Measurements from ENCODE around the gene KCTD16. TPM values are rescaled to one million over a fixed set of nuclear protein-coding genes. Genes with fewer than 3 reads are reported as not detected.

KCTD16 gene
- total and polyA plus RNA-seq, 2 experiments from 2014 or later, result 0.45 to 3.4 TPM

DNA sequence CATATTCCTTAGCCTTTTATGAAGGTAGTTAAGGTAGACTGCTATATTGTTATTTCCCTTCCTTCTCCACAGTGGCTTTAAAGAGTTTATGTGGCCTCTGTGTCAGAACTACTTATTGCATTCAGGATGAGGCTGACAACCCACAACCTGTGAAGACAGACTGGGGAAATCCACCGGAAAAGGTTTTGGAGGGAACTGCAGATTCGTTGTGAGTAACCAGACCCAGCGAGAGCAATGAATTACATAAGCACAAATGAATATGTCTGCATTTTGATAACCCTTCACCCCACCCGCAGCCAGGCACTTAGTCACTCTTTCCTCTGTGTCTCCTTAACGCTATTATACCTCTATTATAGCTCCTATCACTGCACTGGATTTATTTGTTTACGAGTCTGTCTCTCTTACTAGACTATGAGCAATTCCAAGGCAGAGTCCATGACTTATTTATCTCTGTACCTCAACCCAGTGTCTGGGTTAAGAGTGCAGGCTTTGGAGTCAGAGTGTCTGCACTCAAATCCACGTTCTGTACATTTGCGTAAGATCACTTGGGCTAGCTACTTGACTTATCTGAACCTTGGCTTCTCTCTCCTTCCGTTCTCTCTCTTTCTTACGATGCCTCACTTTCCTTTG, 19.2 kb downstream of the KCTD16 start:
- TF ChIP-seq EZH2 (IDR thresholded peaks at IDR 0.05; ENCODE audit: borderline replicate concordance) (no peak), EZH2phosphoT487 (IDR thresholded peaks at IDR 0.05; ENCODE audit: low read depth, severe bottlenecking, unreplicated experiment) (no peak)
- TF ChIP-seq, protein P1, sequence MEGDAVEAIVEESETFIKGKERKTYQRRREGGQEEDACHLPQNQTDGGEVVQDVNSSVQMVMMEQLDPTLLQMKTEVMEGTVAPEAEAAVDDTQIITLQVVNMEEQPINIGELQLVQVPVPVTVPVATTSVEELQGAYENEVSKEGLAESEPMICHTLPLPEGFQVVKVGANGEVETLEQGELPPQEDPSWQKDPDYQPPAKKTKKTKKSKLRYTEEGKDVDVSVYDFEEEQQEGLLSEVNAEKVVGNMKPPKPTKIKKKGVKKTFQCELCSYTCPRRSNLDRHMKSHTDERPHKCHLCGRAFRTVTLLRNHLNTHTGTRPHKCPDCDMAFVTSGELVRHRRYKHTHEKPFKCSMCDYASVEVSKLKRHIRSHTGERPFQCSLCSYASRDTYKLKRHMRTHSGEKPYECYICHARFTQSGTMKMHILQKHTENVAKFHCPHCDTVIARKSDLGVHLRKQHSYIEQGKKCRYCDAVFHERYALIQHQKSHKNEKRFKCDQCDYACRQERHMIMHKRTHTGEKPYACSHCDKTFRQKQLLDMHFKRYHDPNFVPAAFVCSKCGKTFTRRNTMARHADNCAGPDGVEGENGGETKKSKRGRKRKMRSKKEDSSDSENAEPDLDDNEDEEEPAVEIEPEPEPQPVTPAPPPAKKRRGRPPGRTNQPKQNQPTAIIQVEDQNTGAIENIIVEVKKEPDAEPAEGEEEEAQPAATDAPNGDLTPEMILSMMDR (IDR thresholded peaks at IDR 0.05; ENCODE audit: poor library complexity), result no peak
- H3K9me3 ChIP-seq (ENCODE audit: low read depth), result no peaks in the 10 kb centered on the region
- peak overlapping the region; percentile 69 for H3K27ac ChIP-seq
- no peak overlapping the region for H3K4me3 ChIP-seq
- H3K27me3 ChIP-seq, result no peaks in the 10 kb centered on the region
- no peaks in the 10 kb centered on the region for H4K20me1 ChIP-seq (ENCODE audit: insufficient read depth, poor library complexity, severe bottlenecking)
- peak; percentile 74 for DNase-seq (ENCODE audit: low spot score)
- 20% methylated on average over 10 of the region's 10 CpGs for WGBS (ENCODE audit: low lambda C conversion rate, missing lambda C conversion rate)
- no peaks in the 10 kb centered on the region for H3K9me2 ChIP-seq (replicated peaks; ENCODE audit: insufficient read depth)
- H3K4me1 ChIP-seq (ENCODE audit: insufficient read depth), result peaks cover 27% of the 10 kb centered on the region
- H3K36me3 ChIP-seq (replicated peaks; ENCODE audit: insufficient read depth, low read depth), result no peaks in the 10 kb centered on the region
- no peaks in the 10 kb centered on the region for H3K79me2 ChIP-seq
- peak overlapping the region; percentile 1 for H3K4me2 ChIP-seq
- H2AFZ ChIP-seq, result no peak overlapping the region

DNA sequence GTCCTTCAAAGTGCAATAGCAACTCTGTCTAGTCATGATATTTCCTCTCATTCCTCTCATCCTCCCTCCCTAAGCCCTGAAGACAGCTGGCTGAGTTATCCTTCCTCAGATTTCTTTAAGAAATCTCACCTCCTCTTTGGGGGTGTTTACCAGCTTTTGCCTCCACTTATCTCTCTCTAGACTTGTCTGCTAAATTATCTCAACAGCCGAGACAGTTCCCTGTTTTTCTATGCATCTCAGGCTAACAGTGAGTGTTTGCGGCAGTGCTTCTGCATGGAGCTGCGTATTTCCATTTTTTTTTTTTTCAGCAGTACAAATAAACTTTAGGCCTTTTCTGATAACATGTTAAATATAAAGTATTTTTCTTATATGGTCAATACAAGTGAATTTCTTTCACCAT, 20.9 kb downstream of the KCTD16 start:
- H4K20me1 ChIP-seq (ENCODE audit: insufficient read depth, poor library complexity, severe bottlenecking), result no peaks in the 10 kb centered on the region
- TF ChIP-seq EZH2phosphoT487 (IDR thresholded peaks at IDR 0.05; ENCODE audit: low read depth, severe bottlenecking, unreplicated experiment) (no peak), EZH2 (IDR thresholded peaks at IDR 0.05; ENCODE audit: borderline replicate concordance) (no peak)
- TF ChIP-seq, protein P1 (IDR thresholded peaks at IDR 0.05; ENCODE audit: poor library complexity), result no peak
- H3K79me2 ChIP-seq, result no peaks in the 10 kb centered on the region
- H3K9me2 ChIP-seq (replicated peaks; ENCODE audit: insufficient read depth), result no peaks in the 10 kb centered on the region
- DNase-seq (ENCODE audit: low spot score), result no peak
- no peak overlapping the region for H3K4me3 ChIP-seq
- H3K36me3 ChIP-seq (replicated peaks; ENCODE audit: insufficient read depth, low read depth), result no peaks in the 10 kb centered on the region
- no peak overlapping the region for H2AFZ ChIP-seq
- H3K9me3 ChIP-seq (ENCODE audit: low read depth), result no peaks in the 10 kb centered on the region
- H3K4me2 ChIP-seq, result peak overlapping the region; percentile 64
- peak overlapping the region; percentile 34 for H3K27ac ChIP-seq
- no peaks in the 10 kb centered on the region for H3K27me3 ChIP-seq
- 56% methylated on average over 3 of the region's 3 CpGs for WGBS (ENCODE audit: low lambda C conversion rate, missing lambda C conversion rate)
- H3K4me1 ChIP-seq (ENCODE audit: insufficient read depth), result peaks cover 38% of the 10 kb centered on the region

DNA sequence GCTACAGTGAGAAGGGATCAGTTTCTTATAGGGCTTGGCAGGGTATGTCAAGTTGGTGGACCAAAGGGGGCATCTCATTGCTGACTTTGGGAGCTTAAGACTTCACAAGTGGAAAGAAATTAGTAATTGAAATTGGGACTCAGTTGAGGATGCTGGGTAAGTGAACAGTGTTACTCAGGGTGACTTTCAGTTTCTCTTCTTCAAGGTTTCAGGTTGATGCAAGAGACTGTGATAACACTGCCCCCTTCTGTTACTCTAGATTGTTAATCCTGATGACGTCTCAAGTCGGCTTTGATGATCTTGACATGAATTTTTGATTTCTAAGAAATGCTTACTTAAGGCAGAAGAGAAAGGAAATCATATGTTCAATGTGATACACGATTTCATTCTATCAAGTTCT, 21.3 kb downstream of the KCTD16 start:
- 33% methylated on average over 3 of the region's 3 CpGs for WGBS (ENCODE audit: low lambda C conversion rate, missing lambda C conversion rate)

More for the DNA sequence above, 21.3 kb downstream of the KCTD16 start:
- no peaks in the 10 kb centered on the region for H3K27me3 ChIP-seq
- no peaks in the 10 kb centered on the region for H3K79me2 ChIP-seq
- H3K36me3 ChIP-seq (replicated peaks; ENCODE audit: insufficient read depth, low read depth), result no peaks in the 10 kb centered on the region
- peak overlapping the region; percentile 53 for H3K27ac ChIP-seq
- no peak overlapping the region for H3K4me3 ChIP-seq
- no peaks in the 10 kb centered on the region for H3K9me2 ChIP-seq (replicated peaks; ENCODE audit: insufficient read depth)
- no peaks in the 10 kb centered on the region for H3K9me3 ChIP-seq (ENCODE audit: low read depth)
- H3K4me2 ChIP-seq, result peak overlapping the region; percentile 64
- DNase-seq (ENCODE audit: low spot score), result peak; percentile 73
- no peak for TF ChIP-seq EZH2 (IDR thresholded peaks at IDR 0.05; ENCODE audit: borderline replicate concordance)
- TF ChIP-seq, protein P1 (IDR thresholded peaks at IDR 0.05; ENCODE audit: poor library complexity), result peak; percentile 47
- H2AFZ ChIP-seq, result no peak overlapping the region
- no peaks in the 10 kb centered on the region for H4K20me1 ChIP-seq (ENCODE audit: insufficient read depth, poor library complexity, severe bottlenecking)
- H3K4me1 ChIP-seq (ENCODE audit: insufficient read depth), result peaks cover 38% of the 10 kb centered on the region
